WTC11 (cell line): ENCODE results near the gene E2F2.

ENCODE experiments used
- CTCF ChIP-seq: fragments of 200-600 bp; IDR thresholded peaks from 2 replicates; pipeline ENCODE4 v1.8.0; 2022; ENCODE audit warnings: antibody characterized with exemption
- FOXP1 ChIP-seq: sonication (generic); formaldehyde crosslinking; IDR thresholded peaks from 2 replicates; pipeline ENCODE4 v1.8.0; 2022; ENCODE audit warnings: missing genetic modification reagents, mild to moderate bottlenecking, moderate library complexity, borderline replicate concordance
- USF2 ChIP-seq: sonication (generic); formaldehyde crosslinking; IDR thresholded peaks from 2 replicates; pipeline ENCODE4 v1.8.1; 2023; ENCODE audit warnings: mild to moderate bottlenecking, missing genetic modification reagents, moderate library complexity

GRCh38 chr1:23514111-23514679, 16.8 kb downstream of the E2F2 start:
- TF ChIP-seq FOXP1 (CRISPR knock-in tag) (no peak), USF2 (CRISPR knock-in tag) (no peak), CTCF (no peak)
